NCI-H1092 treated with DMSO at 0.1 percent for 48 hours (cell line): ENCODE data around the gene OR10T2.
"Not testable (repeated sequence)": the region's sequence is repeated elsewhere in the genome, so short reads cannot be mapped to it uniquely, and the experiment has no call there.

Source experiments
- DNase-seq: peaks from one replicate; lab custom pipeline; 2025; lab: John Stamatoyannopoulos, UW

OR10T2 gene

GRCh38 chr1:158355773-158356285 lies 43.4 kb downstream of the OR10T2 start:
- DNase-seq: no peak

- DNase-seq: no peak
These were observed 45.0 kb downstream of the OR10T2 start for GRCh38 chr1:158354255-158354654.

- DNase-seq: no peak
These were observed 45.8 kb downstream of the OR10T2 start, which contains the start of gene CD1E for GRCh38 chr1:158353303-158354075. CD1E (plus strand) TSS chr1:158353894; CDS start chr1:158353989, 95 bp downstream.

- not testable (repeated sequence) for DNase-seq
These were observed 50.3 kb downstream of the OR10T2 start for GRCh38 chr1:158348946-158349345.
